Endodermal cell (in vitro differentiated cells): ENCODE data around the gene COPE. TPM values are rescaled to one million over a fixed set of nuclear protein-coding genes. Genes with fewer than 3 reads are reported as not detected.

ENCODE experiments used
- DNase-seq: peaks from one replicate; pipeline ENCODE4 v3.0.0-alpha.2; 2017
- H3K27ac ChIP-seq: 2 replicates; pipeline ENCODE4 v1.5.1; 2013; ENCODE audit warnings: mild to moderate bottlenecking, low read depth, low read length, moderate library complexity
- H3K27me3 ChIP-seq: 2 replicates; pipeline ENCODE4 v1.6.1; 2013; ENCODE audit warnings: mild to moderate bottlenecking, low read length, moderate library complexity; ENCODE audit not compliant: insufficient read depth, control insufficient read depth, poor library complexity, severe bottlenecking
- H3K36me3 ChIP-seq: 2 replicates; pipeline ENCODE4 v1.7.0; 2013; ENCODE audit warnings: mild to moderate bottlenecking, low read length, moderate library complexity; ENCODE audit not compliant: control insufficient read depth, insufficient read depth
- H3K4me1 ChIP-seq: one replicate; pipeline ENCODE4 v1.7.0; 2013; ENCODE audit warnings: low read length; ENCODE audit not compliant: control insufficient read depth, insufficient read depth
- H3K4me3 ChIP-seq: 2 replicates; pipeline ENCODE4 v1.5.1; 2013; ENCODE audit warnings: mild to moderate bottlenecking, low read length, moderate library complexity
- H3K9ac ChIP-seq: 2 replicates; pipeline ENCODE4 v1.6.1; 2013; ENCODE audit warnings: mild to moderate bottlenecking, low read length, moderate library complexity; ENCODE audit not compliant: poor library complexity, severe bottlenecking; ENCODE audit errors: extremely low read depth
- H3K9me3 ChIP-seq: 2 replicates; pipeline ENCODE4 v1.6.1; 2013; ENCODE audit warnings: mild to moderate bottlenecking, low read length, moderate library complexity; ENCODE audit not compliant: control insufficient read depth
- H3K27ac Mint-ChIP-seq: 2 replicates; pipeline ENCODE4 v1.8.0; 2020; ENCODE audit warnings: mixed read lengths
- H3K27me3 Mint-ChIP-seq: 2 replicates; pipeline ENCODE4 v1.8.0; 2021; ENCODE audit warnings: mild to moderate bottlenecking, mixed read lengths; ENCODE audit not compliant: insufficient read depth
- H3K36me3 Mint-ChIP-seq: 2 replicates; pipeline ENCODE4 v1.8.0; 2020; ENCODE audit warnings: low read depth, mixed read lengths
- H3K4me1 Mint-ChIP-seq: 2 replicates; pipeline ENCODE4 v1.8.0; 2020; ENCODE audit warnings: mixed read lengths
- H3K4me3 Mint-ChIP-seq: 2 replicates; pipeline ENCODE4 v1.8.0; 2020; ENCODE audit warnings: mild to moderate bottlenecking, moderate library complexity, mixed read lengths
- H3K9me3 Mint-ChIP-seq: 2 replicates; pipeline ENCODE4 v1.8.0; 2020; ENCODE audit warnings: mild to moderate bottlenecking, mixed read lengths
- CTCF ChIP-seq: fragments of 200-600 bp; sonication (generic); conservative IDR thresholded peaks from 2 replicates; pipeline ENCODE4 v1.5.0; 2021; ENCODE audit warnings: antibody characterized with exemption, mild to moderate bottlenecking
- WGBS, 2 experiments: methylation state at CpG; one replicate each; pipeline versions ENCODE4 v1.1.5 to v1.1.7; 2013; ENCODE audit warnings: missing lambda C conversion rate in 2 of 2, mixed read lengths in 1 of 2; ENCODE audit not compliant: insufficient coverage in 1 of 2, insufficient read length in 1 of 2; 5-methylcytosine and 5-hydroxymethylcytosine counted together
- total RNA-seq, 2 donors: library from RNA; stranded (reverse); fragmentation: NEBNext Ultra II Directional in 1 of 2; extraction: Animal tissue kit (Norgen Biotek cat#: 25700) in 1 of 2; gene quantifications; 2 replicates in 1 of 2; 3 replicates in 1 of 2; pipeline ENCODE4 v1.2.1, GENCODE V29; 2021

The COPE gene
- total RNA-seq, 2 donors from 2014 or later = 226 to 241 TPM

GRCh38 chr19:18856385-18857126, 62.6 kb downstream of the COPE start:
- Mint-ChIP-seq H3K27me3 (no peaks in the 10 kb centered on the region), H3K4me1 (no peaks in the 10 kb centered on the region), H3K9me3 (no peaks in the 10 kb centered on the region), H3K27ac (no peak overlapping the region), H3K4me3 (no peak overlapping the region), H3K36me3 (peaks cover 73% of the 10 kb centered on the region)
- 96 to 97% methylated on average over 21 to 22 of the region's 22 CpGs for WGBS, 2 experiments
- no peak overlapping the region for H3K4me3 ChIP-seq
- no peak overlapping the region for H3K9ac ChIP-seq
- H3K27ac ChIP-seq = no peak overlapping the region
- peak; percentile 71 for DNase-seq
- no peaks in the 10 kb centered on the region for H3K9me3 ChIP-seq
- no peaks in the 10 kb centered on the region for H3K4me1 ChIP-seq
- peaks cover 91% of the 10 kb centered on the region for H3K36me3 ChIP-seq
- no peaks in the 10 kb centered on the region for H3K27me3 ChIP-seq
- peak; percentile 68 for TF ChIP-seq CTCF

GRCh38 chr19:18855647-18856384, 63.4 kb downstream of the COPE start:
- H3K4me3 ChIP-seq = no peak overlapping the region
- 95 to 96% methylated on average over 26 to 27 of the region's 27 CpGs for WGBS, 2 experiments
- peaks cover 89% of the 10 kb centered on the region for H3K36me3 ChIP-seq
- no peaks in the 10 kb centered on the region for H3K9me3 ChIP-seq
- Mint-ChIP-seq H3K4me3 (no peak overlapping the region), H3K9me3 (no peaks in the 10 kb centered on the region), H3K4me1 (no peaks in the 10 kb centered on the region), H3K36me3 (peaks cover 72% of the 10 kb centered on the region), H3K27ac (no peak overlapping the region), H3K27me3 (no peaks in the 10 kb centered on the region)
- H3K4me1 ChIP-seq = no peaks in the 10 kb centered on the region
- no peak for DNase-seq
- H3K27ac ChIP-seq = no peak overlapping the region
- H3K27me3 ChIP-seq = no peaks in the 10 kb centered on the region
- no peak for TF ChIP-seq CTCF
- H3K9ac ChIP-seq = no peak overlapping the region

- 96 to 98% methylated on average over 33 of the region's 33 CpGs for WGBS, 2 experiments
These were observed 64.2 kb downstream of the COPE start for GRCh38 chr19:18854982-18855381.

More at GRCh38 chr19:18854982-18855381, 64.2 kb downstream of the COPE start:
- H3K4me3 Mint-ChIP-seq = no peak overlapping the region
- H3K27ac Mint-ChIP-seq = no peak overlapping the region
- no peaks in the 10 kb centered on the region for H3K27me3 Mint-ChIP-seq
- H3K36me3 ChIP-seq = peaks cover 90% of the 10 kb centered on the region
- peaks cover 71% of the 10 kb centered on the region for H3K36me3 Mint-ChIP-seq
- H3K9me3 Mint-ChIP-seq = no peaks in the 10 kb centered on the region
- no peaks in the 10 kb centered on the region for H3K9me3 ChIP-seq
- DNase-seq = no peak
- H3K4me1 Mint-ChIP-seq = no peaks in the 10 kb centered on the region
- no peak overlapping the region for H3K4me3 ChIP-seq
- H3K27me3 ChIP-seq = no peaks in the 10 kb centered on the region
- H3K27ac ChIP-seq = no peak overlapping the region
- no peak overlapping the region for H3K9ac ChIP-seq
- no peak for TF ChIP-seq CTCF
- H3K4me1 ChIP-seq = no peaks in the 10 kb centered on the region
